GM12872 (cell line): ENCODE measurements around the gene CDCA4.

Source experiments
- CTCF ChIP-seq: IDR thresholded peaks from 3 replicates; pipeline ENCODE4 v1.5.1; 2011; ENCODE audit warnings: low read depth, mild to moderate bottlenecking, low read length, moderate library complexity; ENCODE audit not compliant: insufficient read depth

CDCA4 gene

GRCh38 chr14:105019861-105020814 lies 745 bp downstream of the CDCA4 start:
- TF ChIP-seq CTCF: no peak

- no peak for TF ChIP-seq CTCF
Observed at GRCh38 chr14:105018414-105018813, 2.5 kb downstream of the CDCA4 start.

- TF ChIP-seq CTCF: no peak
Observed at GRCh38 chr14:105015905-105016304, 5.0 kb downstream of the CDCA4 start.

GRCh38 chr14:105015242-105015641 lies 5.6 kb downstream of the CDCA4 start:
- TF ChIP-seq CTCF: no peak

- no peak for TF ChIP-seq CTCF
Observed at GRCh38 chr14:105014631-105015030, 6.3 kb downstream of the CDCA4 start.

GRCh38 chr14:105014032-105014431 lies 6.9 kb downstream of the CDCA4 start:
- no peak for TF ChIP-seq CTCF

- TF ChIP-seq CTCF: no peak
Observed at GRCh38 chr14:105013150-105013785, 7.6 kb downstream of the CDCA4 start.
